ENCODE measurements around the gene UBE3A.

- no peak for TF ChIP-seq HDGF (IDR thresholded peaks at IDR 0.05; ENCODE audit: borderline replicate concordance)
- TF ChIP-seq, protein P1, sequence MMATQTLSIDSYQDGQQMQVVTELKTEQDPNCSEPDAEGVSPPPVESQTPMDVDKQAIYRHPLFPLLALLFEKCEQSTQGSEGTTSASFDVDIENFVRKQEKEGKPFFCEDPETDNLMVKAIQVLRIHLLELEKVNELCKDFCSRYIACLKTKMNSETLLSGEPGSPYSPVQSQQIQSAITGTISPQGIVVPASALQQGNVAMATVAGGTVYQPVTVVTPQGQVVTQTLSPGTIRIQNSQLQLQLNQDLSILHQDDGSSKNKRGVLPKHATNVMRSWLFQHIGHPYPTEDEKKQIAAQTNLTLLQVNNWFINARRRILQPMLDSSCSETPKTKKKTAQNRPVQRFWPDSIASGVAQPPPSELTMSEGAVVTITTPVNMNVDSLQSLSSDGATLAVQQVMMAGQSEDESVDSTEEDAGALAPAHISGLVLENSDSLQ (IDR thresholded peaks at IDR 0.05) = no peak
- TF ChIP-seq FOXA1 (IDR thresholded peaks at IDR 0.05) = no peak
- TF ChIP-seq CTBP1 (IDR thresholded peaks at IDR 0.05; ENCODE audit: borderline replicate concordance) = no peak
- no peak for TF ChIP-seq ZNF384 (IDR thresholded peaks at IDR 0.05)
- no peak for TF ChIP-seq ELF4 (IDR thresholded peaks at IDR 0.05)
- TF ChIP-seq BHLHE40 (IDR thresholded peaks at IDR 0.05; ENCODE audit: borderline replicate concordance) = no peak
- TF ChIP-seq LEF1 (IDR thresholded peaks at IDR 0.05; ENCODE audit: borderline replicate concordance) = no peak
- no peak for TF ChIP-seq NFRKB (IDR thresholded peaks at IDR 0.05)
Measured at GRCh38 chr15:25331860-25332259, 107.0 kb downstream of the UBE3A start.

Measured in HEK293T (cell line).